ENCODE measurements around the gene MAPKBP1. TPM values are rescaled to one million over a fixed set of nuclear protein-coding genes. Genes with fewer than 3 reads are reported as not detected.

MAPKBP1 gene
- polyA plus RNA-seq, 2 of the 4 experiments (the other 2 are of a cell fraction) = 2.5 to 6.1 TPM

DNA sequence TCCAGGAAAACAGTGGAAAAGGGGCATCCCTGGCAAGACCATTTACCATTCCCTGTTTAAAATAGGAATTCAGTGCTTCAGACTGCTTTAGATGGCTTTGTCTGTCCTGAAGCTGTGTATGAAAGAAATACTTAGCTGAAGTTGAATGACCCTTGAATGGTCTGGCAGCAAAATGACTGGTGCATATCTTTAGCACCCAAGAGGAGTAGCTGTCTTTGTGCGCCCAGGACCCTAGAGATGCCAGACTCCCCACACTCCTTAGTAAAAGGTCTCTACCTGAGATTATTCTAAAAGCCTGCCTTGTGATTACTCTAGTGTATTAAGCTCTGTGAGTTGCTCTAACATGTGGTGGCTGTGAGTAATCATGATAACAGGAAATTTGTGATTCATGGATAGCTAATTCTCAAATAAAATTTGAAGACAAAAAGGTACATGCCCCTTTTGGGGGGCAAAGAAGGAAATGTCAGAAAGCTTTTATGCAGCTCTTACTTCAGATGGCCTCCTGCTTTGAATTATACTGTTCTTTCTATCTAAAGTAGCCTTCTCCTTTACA is 3.2 kb downstream of the MAPKBP1 start:
- ChIA-PET CTCF (interaction anchor here (1.4 to 8.0 kb wide), 3 partner anchors 34 to 311 kb away, joined by 3 to 103 read pairs (median 3); no protein-coding TSS in a partner anchor), POLR2A (no interaction called here)
- ATAC-seq (no peak), FAIRE-seq (no peak), DNase-seq (ENCODE audit: low read depth in 1 of 2, low spot score in 1 of 2) (no peak)
- H3K4me3 ChIP-seq = no peak overlapping the region
- 100% methylated on average over 1 of the region's 1 CpG for WGBS (ENCODE audit: missing lambda C conversion rate)
- H3K27ac ChIP-seq = no peak overlapping the region
- no peak overlapping the region for H3K4me2 ChIP-seq
- no peaks in the 10 kb centered on the region for H3K9me3 ChIP-seq
- TF ChIP-seq ZSCAN20 (CRISPR knock-in tag; IDR thresholded peaks at IDR 0.05) = no peak
- no peak for TF ChIP-seq JUNB (IDR thresholded peaks at IDR 0.05)
- no peak for TF ChIP-seq NR3C1 (IDR thresholded peaks at IDR 0.05)
- TF ChIP-seq, protein P1, sequence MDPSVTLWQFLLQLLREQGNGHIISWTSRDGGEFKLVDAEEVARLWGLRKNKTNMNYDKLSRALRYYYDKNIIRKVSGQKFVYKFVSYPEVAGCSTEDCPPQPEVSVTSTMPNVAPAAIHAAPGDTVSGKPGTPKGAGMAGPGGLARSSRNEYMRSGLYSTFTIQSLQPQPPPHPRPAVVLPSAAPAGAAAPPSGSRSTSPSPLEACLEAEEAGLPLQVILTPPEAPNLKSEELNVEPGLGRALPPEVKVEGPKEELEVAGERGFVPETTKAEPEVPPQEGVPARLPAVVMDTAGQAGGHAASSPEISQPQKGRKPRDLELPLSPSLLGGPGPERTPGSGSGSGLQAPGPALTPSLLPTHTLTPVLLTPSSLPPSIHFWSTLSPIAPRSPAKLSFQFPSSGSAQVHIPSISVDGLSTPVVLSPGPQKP (IDR thresholded peaks at IDR 0.05; ENCODE audit: low read depth, low read length) = no peak
- no peak for TF ChIP-seq CHD2 (IDR thresholded peaks at IDR 0.05; ENCODE audit: low read length, partially characterized antibody)
- TF ChIP-seq POLR2A (IDR thresholded peaks at IDR 0.05; ENCODE audit: low read length) = no peak
- no peak for TF ChIP-seq EHF (CRISPR knock-in tag; IDR thresholded peaks at IDR 0.05)
- TF ChIP-seq JUN (IDR thresholded peaks at IDR 0.05) = no peak
- TF ChIP-seq CBX8 (IDR thresholded peaks at IDR 0.05) = no peak
- no peak for TF ChIP-seq CHD4 (IDR thresholded peaks at IDR 0.05; ENCODE audit: borderline replicate concordance)
- TF ChIP-seq, protein P2, sequence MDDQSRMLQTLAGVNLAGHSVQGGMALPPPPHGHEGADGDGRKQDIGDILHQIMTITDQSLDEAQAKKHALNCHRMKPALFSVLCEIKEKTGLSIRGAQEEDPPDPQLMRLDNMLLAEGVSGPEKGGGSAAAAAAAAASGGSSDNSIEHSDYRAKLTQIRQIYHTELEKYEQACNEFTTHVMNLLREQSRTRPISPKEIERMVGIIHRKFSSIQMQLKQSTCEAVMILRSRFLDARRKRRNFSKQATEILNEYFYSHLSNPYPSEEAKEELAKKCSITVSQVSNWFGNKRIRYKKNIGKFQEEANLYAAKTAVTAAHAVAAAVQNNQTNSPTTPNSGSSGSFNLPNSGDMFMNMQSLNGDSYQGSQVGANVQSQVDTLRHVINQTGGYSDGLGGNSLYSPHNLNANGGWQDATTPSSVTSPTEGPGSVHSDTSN (IDR thresholded peaks at IDR 0.05) = no peak
- TF ChIP-seq RCOR1 (IDR thresholded peaks at IDR 0.05; ENCODE audit: low read depth, low read length) = no peak
- peaks cover 22% of the 10 kb centered on the region; the same call in 2 of the 3 replicates for H3K4me1 ChIP-seq

DNA sequence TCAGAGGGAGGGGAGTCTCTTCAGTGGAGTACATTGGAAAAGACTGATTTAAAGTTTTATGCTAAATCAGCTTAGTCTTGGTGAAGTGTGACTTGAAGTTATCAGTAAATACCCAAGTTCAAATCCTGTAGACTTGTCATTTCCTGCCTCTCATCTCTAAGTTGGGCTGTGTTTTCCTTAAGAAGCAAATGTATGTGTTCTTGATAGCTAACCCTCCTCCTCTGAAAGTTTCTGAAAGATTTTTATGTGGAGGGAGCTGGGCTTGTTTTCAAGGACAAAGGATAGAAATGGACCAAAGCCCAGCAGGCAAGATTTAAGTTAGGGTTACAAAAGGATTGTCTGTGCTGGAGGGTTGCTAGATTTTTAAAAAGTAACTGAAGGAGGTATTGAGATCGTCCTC is 4.2 kb downstream of the MAPKBP1 start:
- DNase-seq (ENCODE audit: low read depth in 1 of 2, low spot score in 1 of 2) (no peak), ATAC-seq (no peak), FAIRE-seq (no peak)
- Histone ChIP-seq H3K4me2 (no peak overlapping the region), H3K27ac (no peak overlapping the region), H3K4me1 (peaks cover 18% of the 10 kb centered on the region; the same call in 2 of the 3 replicates), H3K9me3 (no peaks in the 10 kb centered on the region), H3K4me3 (no peak overlapping the region)
- 96% methylated on average over 1 of the region's 1 CpG for WGBS (ENCODE audit: missing lambda C conversion rate)
- TF ChIP-seq HEYL (CRISPR knock-in tag; IDR thresholded peaks at IDR 0.05) (no peak), HOXB5 (CRISPR knock-in tag; IDR thresholded peaks at IDR 0.05) (no peak), ZFP36 (IDR thresholded peaks at IDR 0.05; ENCODE audit: borderline replicate concordance, partially characterized antibody) (no peak), ZC3H11A (IDR thresholded peaks at IDR 0.05) (no peak), NPAS2 (CRISPR knock-in tag; IDR thresholded peaks at IDR 0.05; ENCODE audit: borderline replicate concordance) (no peak), CEBPB (IDR thresholded peaks at IDR 0.05) (no peak), FOSL2 (IDR thresholded peaks at IDR 0.05) (no peak), FOSL2 (CRISPR knock-in tag; IDR thresholded peaks at IDR 0.05) (no peak), MYC (IDR thresholded peaks at IDR 0.05; ENCODE audit: borderline replicate concordance, low read length) (no peak), CBX2 (IDR thresholded peaks at IDR 0.05; ENCODE audit: borderline replicate concordance, low read depth) (no peak), SMC3 (IDR thresholded peaks at IDR 0.05) (no peak), JUNB (IDR thresholded peaks at IDR 0.05) (no peak), EHF (CRISPR knock-in tag; IDR thresholded peaks at IDR 0.05) (no peak), TFCP2L1 (CRISPR knock-in tag; IDR thresholded peaks at IDR 0.05) (no peak), FOXS1 (CRISPR knock-in tag; IDR thresholded peaks at IDR 0.05) (no peak), NR3C1 (IDR thresholded peaks at IDR 0.05) (no peak)
- TF ChIP-seq, protein P1 (IDR thresholded peaks at IDR 0.05; ENCODE audit: low read depth, low read length) = no peak
- TF ChIP-seq, protein P3, sequence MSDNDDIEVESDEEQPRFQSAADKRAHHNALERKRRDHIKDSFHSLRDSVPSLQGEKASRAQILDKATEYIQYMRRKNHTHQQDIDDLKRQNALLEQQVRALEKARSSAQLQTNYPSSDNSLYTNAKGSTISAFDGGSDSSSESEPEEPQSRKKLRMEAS (IDR thresholded peaks at IDR 0.05) = no peak
- TF ChIP-seq, protein P4, sequence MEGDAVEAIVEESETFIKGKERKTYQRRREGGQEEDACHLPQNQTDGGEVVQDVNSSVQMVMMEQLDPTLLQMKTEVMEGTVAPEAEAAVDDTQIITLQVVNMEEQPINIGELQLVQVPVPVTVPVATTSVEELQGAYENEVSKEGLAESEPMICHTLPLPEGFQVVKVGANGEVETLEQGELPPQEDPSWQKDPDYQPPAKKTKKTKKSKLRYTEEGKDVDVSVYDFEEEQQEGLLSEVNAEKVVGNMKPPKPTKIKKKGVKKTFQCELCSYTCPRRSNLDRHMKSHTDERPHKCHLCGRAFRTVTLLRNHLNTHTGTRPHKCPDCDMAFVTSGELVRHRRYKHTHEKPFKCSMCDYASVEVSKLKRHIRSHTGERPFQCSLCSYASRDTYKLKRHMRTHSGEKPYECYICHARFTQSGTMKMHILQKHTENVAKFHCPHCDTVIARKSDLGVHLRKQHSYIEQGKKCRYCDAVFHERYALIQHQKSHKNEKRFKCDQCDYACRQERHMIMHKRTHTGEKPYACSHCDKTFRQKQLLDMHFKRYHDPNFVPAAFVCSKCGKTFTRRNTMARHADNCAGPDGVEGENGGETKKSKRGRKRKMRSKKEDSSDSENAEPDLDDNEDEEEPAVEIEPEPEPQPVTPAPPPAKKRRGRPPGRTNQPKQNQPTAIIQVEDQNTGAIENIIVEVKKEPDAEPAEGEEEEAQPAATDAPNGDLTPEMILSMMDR (IDR thresholded peaks at IDR 0.05) = no peak
- ChIA-PET POLR2A (no interaction called here), CTCF (interaction anchor here (0.6 to 1.5 kb wide), 3 partner anchors 27 to 126 kb away, joined by 3 to 4 read pairs (median 3); no protein-coding TSS in a partner anchor)

Data from A549 (cell line).